DOHH2 (cell line): ENCODE data around the gene EHD4.

Source experiments
- EZH2phosphoT487 ChIP-seq: fragments of 200-600 bp; sonication (generic); IDR thresholded peaks from 2 replicates; pipeline ENCODE4 v1.6.1; 2017; ENCODE audit warnings: borderline replicate concordance, mild to moderate bottlenecking, antibody characterized with exemption, low read length, moderate library complexity, mixed read lengths
- TF ChIP-seq, protein P1 (sequence below): fragments of 200-600 bp; sonication (generic); IDR thresholded peaks from one replicate; pipeline ENCODE4 v1.5.1; 2014; ENCODE audit warnings: antibody characterized with exemption, mild to moderate bottlenecking, low read depth, low read length; ENCODE audit not compliant: poor library complexity, severe bottlenecking

DNA sequence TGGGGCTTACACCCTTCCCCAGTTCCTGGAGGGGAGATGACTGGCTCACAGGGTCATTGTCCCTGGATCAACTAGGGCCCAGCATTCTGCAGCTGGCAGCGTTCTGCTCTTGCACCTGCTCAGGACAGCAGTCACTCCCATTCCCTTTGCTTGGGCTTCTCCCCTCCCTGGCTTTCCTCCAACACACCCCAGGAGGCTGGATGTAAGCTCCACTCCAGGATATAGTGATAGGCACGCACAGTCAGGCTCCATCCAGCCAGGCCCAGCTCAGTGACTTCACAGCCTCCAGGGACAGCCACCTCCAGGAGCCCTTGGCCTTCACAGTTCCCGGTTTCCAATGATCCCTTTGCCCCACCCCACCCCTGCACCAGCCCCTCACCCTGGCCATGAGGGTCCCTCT is 80.4 kb downstream of the EHD4 start:
- TF ChIP-seq, protein P1, sequence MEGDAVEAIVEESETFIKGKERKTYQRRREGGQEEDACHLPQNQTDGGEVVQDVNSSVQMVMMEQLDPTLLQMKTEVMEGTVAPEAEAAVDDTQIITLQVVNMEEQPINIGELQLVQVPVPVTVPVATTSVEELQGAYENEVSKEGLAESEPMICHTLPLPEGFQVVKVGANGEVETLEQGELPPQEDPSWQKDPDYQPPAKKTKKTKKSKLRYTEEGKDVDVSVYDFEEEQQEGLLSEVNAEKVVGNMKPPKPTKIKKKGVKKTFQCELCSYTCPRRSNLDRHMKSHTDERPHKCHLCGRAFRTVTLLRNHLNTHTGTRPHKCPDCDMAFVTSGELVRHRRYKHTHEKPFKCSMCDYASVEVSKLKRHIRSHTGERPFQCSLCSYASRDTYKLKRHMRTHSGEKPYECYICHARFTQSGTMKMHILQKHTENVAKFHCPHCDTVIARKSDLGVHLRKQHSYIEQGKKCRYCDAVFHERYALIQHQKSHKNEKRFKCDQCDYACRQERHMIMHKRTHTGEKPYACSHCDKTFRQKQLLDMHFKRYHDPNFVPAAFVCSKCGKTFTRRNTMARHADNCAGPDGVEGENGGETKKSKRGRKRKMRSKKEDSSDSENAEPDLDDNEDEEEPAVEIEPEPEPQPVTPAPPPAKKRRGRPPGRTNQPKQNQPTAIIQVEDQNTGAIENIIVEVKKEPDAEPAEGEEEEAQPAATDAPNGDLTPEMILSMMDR = no peak
- TF ChIP-seq EZH2phosphoT487 = no peak
